Stimulated activated CD4-positive, alpha-beta T cell treated with anti-CD3 and anti-CD28 coated beads, Interleukin-15, amount 100 ng/mL, for 24 hours (primary cell): ENCODE data around the gene AMIGO1.

Experiments
- DNase-seq: peaks from one replicate; pipeline ENCODE4 v3.0.0-alpha.2; 2020

The AMIGO1 gene

DNA sequence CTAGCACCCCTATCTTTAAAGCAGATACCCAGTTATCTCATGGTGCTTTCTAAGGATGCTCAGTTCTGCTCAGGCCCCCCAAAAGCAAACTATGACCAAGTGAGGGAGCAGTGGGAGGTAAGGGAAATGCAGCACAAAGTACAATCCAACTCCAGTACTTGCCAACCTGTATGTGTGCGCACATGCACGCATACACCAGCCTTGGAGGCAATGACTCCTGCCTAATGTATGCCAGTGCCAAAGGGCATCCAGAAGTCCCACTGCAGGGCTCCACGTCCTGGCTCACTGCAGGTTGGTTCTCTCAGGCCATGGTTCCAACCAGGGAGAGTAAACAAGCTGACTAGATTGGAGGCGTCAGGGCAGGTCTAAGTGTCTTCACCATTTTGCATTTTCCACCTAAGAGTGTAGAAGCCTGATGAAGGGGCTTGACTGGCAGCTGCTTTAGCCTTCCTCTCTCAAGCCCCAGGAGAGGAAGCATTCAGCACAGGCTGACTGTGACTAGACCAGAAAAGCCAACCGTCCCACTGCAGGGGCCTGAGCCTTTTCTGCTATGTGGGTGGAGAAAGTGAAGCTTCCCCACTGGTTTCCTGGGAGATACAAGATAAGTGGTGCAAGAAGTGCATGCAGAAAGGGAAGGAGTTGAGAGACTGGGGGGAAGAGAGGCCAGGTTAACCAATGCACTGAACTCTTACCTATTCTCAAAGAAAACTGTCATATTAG is 7.7 kb downstream of the AMIGO1 start:
- no peak for DNase-seq

DNA sequence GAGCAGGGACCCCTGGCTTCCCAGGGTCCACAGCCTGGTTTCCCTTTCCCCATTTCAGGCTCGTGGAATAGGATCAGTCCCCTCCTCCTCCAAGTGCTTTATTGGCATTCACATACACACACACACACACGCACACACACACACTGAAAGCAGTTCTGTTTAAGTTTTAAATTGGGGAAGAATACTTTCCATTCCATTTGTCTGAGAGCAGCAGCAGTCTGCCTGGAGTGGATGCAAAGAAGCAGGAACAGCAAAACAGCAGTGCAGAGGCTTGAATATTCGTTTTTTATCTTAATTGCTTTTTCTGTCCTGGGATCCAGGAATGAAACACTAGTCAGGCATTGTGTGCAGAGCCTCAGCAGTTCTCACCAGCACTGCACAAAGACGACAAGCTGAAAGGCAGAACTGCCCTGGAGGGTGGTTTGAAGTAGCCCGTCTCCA is 8.6 kb downstream of the AMIGO1 start:
- no peak for DNase-seq

DNA sequence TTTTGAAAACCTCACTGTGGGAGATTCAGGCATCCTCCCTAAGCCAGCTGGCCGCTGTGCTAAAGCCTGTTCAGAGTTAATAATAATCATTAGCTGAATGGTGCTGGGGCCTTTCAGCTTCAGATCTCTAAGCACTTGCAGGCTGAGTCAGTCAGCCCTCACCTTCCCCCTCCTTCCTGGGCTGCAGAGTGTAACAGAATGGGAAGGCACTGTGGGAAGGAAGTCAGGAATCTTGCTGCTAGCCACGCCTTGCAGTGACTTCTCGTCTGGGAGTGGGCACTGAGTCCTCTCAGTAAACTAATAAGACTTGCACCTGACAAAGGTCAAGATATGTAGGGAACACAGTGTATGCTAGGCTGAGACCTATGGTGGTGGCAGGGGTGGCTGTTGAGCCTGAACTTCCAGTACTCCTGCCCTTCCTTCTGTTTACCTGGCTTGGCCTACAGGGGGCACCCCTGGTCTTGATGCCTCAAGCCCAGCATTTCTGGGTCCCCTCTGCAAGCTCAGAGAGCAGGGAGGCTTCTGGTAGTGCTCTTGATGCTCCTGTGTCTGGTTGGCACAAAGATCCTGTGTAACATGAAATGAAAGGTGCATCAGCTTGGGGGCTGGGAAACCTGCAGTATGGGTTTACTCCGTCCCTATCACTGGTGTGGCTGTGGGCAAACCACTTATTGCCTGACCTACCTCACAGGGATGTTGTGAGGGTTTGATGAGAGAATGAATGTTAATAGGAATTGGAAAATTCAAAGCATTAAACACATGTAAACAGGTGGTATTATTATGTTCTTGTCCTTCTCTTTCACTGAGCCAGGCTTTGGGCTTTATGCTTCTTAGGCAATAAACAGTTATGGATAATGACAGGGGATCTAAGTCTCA is 9.6 kb downstream of the AMIGO1 start:
- peak; percentile 75 for DNase-seq

DNA sequence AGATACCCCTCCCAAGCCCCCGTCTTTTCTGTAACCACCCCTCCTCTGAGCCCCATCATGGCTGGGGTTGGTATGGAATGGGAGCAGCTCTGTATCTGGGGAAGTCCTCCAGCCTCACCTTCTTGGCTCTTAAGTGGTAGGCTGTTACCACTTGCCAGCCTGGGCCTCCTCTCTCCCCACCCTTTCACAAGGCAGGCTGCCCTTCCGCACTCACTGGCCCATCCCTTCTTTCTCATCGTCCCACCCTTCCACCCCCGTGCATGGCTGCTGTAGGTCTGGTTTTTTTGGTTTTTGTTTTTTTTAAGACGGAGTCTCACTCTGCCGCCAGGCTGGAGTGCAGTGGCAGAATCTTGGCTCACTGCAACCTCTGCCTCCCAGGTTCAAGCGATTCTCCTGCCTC is 10.4 kb downstream of the AMIGO1 start:
- DNase-seq: no peak

DNA sequence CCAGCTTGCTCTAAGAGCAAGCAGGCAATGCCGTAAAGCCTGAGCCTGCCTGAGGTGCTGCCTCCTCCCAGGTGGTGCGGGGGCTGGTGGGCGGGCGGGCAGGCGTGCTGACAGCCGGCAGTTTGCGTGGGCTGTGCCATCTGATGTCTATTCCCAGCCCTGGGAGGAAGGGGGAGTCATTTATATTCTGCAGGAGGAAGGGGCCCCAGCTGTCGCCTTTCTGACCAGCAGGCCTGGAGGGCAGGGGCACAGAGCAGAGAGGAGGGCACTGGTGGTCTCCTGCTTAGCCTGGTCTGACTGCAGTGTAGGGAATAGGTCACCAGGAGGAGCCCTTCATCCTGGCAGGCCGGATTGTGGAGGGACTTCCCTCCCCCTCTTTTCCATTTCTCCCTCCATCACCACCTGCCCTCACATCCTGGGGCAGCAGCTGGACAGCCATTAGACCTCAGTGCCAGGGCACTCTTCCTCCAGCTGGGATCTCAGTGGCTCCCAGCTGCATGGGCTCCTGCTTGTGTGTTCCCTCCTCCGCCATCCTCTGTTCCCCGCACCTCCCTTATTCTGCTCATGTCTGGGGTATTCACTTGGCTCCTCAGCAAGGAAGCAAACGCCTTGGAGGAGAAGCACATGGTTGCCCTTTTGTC is 11.2 kb downstream of the AMIGO1 start:
- peak; percentile 43 for DNase-seq

DNA sequence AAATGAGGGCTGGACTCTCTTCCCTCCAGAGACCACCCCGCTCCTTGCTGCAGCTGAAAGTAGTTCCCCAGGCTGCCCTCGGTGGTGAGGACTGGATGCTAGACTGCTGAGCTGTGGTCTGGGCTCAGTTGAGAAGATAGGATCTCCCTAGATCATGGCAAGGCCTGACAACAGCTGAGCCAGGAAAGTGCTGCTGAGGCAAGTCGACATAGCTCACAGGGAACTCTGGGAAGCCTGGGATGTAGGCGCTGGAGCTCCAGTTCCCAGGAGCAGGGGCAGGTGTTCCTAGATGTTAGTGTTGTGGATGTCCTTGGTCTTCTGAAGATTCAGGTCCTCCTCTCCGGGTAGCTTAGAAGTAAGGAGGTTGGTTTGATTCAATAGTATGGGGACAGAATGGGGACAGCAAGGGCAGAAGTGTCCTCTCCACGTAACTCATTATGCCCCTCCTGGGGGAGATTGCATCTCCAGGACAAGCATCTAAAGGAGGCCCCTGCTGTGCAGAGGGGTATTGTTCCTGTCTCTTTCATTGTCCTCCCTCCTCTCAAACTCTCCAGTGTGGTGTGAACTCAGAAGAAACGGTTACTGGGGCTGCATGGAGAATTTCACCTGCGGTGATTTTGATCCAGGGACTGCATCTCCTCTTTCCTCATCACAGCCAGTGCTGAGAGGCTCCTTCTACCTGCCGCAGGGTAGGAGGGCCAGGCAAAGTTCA is 11.9 kb downstream of the AMIGO1 start:
- no peak for DNase-seq

DNA sequence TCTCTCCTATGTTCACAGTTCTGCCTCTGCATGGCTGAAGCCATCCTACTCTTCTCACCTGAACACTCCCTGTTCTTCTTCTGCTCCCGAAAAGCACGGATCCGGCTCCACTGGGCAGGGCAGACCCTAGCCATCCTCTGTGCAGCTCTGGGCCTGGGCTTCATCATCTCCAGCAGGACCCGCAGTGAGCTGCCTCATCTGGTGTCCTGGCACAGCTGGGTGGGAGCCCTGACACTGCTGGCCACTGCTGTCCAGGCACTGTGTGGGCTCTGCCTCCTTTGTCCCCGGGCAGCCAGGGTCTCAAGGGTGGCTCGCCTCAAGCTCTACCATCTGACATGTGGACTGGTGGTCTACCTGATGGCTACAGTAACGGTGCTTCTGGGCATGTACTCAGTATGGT is 13.8 kb downstream of the AMIGO1 start:
- no peak for DNase-seq

DNA sequence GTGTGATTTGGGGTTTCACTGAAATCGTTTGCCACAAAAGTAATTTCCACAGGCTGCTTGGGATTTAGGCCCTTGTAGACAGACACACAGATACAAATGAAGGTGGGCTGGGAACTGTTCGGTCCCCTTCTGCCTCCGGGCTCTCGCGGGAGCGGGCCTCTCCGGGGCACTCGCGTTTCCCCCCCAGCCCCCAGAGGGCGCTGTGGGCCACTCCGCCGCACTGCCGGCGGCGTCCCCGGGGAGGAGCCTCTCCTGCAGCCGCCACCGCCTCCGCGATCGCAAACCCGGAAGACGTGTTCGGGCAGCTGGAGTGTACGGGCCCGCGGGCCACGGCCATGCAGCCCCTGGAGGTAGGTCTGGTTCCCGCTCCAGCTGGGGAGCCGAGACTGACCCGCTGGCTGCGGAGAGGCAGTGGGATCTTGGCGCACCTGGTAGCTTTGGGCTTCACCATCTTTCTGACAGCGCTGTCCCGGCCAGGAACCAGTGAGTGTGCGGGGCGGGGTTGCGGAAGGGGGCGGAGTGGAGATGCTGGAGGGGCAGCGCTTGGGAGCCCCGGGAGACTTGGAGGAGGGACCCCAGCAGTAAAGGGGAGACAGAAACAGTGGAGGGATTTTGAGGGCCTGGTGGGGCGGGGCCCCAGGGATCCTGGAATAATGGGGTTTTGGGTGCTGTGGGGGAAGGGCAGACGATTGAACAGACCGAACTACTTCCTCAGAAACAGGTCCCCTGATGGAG is 15.6 kb downstream of the AMIGO1 start, which contains the start of gene CYB561D1:
Gene CYB561D1 (plus strand): TSS at position 290 of the 735 bp plus-strand sequence. CDS start 46 bp downstream, at position 336.
- peak; percentile 93 for DNase-seq

DNA sequence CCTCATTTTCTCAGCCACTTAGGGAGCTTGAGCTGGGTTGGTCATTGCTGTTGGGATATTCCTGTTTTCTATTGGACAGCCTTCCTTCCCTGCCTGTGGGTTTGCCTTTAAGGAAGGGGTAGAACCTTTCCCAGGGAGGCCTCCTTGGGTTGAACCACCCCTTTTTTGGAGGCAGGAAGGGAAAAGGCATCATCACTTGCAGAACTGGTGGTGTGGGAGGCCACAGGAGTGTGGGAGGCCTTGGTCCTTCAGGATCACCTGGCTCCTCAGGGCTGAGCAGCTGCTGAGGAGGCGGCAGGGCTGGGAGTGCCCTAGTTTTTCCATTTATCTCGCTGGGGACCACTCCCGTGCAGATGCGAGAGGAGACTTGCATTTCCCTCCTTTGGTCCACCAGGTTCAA is 16.3 kb downstream of the AMIGO1 start:
- DNase-seq: no peak

DNA sequence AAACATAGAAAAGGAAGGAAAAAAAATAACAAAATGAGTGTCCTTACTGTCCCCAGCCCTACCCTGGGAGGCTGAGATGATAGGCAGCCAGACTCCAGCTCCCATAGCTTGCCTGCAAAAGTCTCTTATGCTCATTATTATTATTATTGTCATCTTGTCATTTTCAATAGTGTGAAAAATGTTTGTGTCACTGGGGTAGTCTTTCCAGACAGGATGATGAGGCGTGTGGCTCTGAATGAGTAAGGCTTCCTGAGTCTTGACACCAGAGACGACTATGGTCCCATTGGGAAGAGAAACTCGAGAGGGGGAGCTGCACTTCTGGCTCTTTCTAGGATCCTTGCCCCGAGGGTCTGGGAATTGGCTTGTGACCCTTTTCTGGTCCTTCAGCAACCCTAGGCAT is 16.7 kb downstream of the AMIGO1 start:
- DNase-seq: no peak

DNA sequence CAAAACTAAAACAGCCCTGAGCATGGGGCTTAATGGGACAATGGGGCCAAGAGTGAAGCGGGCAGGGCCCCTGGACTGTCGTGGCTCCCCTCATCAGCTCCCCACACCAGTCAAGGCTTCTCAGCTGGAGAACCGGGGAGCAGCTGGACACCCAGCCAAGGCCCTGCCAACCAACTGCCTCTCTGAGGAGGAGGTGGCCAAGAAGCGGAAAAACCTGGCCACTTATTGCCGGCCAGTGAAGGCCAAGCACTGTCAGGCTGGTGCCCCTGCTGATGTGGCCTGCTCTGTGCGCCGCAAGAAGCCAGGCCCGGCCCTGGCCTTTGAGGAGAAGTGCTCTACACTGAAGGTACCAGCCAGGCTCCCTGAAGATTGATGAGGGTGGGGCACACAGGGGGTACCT is 18.2 kb downstream of the AMIGO1 start:
- DNase-seq: no peak

DNA sequence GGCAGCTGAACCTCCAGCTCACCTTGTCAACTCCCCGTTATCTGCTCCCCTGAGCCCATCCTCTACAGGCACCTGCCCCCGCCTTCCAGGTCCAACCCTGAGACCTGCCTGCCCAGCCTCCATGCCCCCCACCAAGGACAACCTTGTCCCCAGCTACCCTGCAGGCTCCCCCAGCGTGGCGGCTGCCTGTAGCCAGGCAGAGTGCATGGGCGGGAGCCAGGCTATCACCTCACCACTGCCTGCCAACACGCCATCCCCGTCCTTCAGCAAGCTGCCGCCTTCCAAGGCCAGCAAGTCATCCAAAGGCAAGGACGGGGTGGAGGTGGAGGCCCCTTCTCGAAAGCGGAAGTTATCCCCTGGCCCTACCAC is 18.6 kb downstream of the AMIGO1 start:
- DNase-seq: no peak

DNA sequence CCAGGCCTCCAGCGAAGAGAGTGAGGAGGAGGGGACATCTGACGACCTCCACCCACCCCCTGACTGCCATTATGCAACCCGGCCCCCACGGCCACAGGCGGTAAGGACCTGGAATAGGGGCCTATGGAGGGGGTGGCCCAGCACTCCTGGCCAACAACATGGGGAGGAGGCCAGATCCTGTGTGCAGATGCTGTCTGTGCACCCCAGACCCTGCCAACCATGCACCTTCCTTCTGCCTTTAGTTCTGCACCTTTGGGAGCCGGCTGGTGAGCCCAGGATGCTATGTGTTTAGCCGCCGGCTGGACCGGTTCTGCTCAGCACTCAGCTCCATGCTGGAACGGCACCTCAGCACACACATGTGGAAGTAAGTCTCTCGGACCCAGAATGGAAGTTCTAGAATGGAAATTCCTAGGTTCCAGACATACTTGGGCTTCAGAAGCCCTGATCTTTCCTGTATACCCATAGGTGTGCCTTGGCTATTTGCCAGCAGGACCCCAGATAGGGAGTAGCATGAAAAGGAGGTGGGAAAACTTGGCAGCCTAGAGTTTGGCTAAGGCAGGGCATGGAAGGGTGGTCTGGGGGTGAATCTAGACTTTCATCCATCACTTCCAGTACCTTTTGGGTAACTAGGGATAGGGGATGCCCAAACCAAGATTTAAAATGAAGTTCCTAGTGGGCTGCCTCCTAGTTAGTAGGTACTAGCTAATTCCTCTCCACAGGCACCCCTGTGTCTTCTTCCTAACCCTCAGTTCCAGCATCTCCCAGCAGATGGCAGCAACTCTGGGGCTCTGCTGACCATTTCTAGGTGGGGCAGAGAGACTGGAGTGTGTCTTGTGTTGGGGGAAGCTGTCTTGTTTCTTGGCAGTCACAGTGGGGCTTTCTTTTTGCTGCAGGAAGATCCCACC is 19.2 kb downstream of the AMIGO1 start:
- peak; percentile 78 for DNase-seq

DNA sequence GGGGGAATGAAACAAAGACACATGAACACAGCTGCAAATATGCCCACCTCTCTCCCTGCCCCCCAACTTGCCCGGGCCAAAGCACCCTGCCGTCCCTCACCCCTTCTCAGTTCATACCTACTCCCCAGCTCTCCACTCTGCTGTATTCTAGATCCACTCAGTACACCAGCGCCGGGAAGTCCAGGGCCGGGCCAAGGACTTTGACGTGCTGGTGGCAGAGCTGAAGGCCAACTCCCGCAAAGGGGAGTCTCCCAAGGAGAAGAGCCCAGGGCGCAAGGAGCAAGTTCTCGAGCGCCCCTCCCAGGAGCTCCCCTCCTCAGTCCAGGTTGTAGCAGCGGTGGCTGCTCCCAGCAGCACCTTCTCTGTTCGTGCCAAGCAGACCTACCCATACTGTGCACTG is 20.8 kb downstream of the AMIGO1 start:
- no peak for DNase-seq

DNA sequence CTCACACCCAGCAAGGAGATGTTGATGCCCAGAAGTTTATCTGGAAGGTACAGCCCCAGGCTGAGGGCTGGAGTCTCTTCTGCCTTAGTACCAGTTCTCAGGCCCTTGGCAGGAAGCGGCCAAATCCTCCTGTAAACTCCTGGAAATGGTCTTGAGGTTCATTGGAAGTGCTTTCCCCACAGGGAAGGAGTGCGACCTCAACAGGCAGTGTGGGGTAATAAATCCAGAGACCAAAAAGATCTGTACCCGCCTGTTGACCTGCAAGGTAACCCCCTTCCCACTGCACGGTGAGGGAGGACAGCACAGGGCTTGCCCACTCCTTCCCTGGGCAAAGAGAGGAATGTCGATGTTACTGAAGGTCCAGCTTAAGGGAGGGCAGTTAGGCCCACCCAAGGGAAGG is 21.3 kb downstream of the AMIGO1 start:
- DNase-seq: no peak

DNA sequence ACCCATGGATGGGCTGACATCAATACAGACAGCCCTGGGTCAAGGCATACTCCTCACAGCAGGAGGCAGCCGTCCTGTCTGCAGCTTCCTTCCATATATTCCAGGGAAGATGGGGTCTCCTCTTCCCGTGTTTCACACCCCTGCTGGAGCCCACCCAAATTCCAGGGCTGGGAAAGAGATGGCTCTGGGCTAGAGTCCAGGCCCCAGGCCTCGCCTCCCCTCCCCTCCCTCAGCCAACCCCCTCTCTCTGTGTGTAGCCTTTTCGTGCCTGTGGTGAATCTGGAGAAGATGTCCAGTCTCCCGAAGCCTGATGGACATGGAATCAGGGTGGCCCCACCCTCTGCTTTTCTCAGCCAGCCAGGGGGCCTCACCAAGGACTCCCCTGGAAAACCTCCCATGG is 22.3 kb downstream of the AMIGO1 start:
- no peak for DNase-seq

DNA sequence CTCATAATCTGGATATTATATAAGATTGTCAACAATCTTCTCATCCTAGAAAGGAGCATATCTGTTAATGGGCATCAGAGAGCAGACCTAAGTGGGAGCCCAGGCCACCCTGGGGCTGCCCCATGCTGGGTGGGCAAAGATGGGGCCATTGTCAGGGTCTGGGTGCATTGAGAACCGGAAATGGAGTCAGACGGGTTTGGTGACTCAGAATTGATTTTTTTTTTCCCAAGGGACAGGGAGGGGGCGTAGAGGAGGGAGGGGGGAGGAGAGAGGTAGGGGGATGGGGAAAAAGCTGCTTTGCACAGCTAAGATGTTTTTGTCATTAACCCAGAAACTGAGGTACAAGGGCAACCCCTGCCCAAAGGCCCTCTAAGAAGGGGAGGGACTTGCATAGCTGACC is 24.5 kb downstream of the AMIGO1 start:
- no peak for DNase-seq

DNA sequence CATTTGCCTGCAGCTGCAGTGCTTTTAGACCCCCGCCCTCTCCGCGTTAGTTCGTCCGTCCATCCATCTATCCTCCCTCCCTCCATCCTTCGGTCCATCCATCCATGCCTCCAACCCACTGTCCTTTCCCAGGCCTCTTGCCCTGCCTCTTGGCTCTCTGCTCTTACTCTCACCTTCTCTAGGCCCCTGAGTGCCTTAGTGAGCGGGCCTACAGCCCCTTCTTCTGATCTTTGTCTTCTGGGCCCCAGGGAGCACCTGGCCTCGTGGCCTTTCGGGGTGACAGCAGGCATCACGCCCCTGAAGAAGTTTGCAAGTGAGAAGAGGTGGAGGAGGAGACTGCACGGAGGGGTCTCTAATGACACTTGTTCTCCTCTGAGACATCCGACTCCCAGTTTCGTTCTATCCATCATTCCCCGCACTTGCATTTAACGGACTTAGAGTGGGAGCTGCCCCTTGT is 25.0 kb downstream of the AMIGO1 start:
- DNase-seq: peak; percentile 35

DNA sequence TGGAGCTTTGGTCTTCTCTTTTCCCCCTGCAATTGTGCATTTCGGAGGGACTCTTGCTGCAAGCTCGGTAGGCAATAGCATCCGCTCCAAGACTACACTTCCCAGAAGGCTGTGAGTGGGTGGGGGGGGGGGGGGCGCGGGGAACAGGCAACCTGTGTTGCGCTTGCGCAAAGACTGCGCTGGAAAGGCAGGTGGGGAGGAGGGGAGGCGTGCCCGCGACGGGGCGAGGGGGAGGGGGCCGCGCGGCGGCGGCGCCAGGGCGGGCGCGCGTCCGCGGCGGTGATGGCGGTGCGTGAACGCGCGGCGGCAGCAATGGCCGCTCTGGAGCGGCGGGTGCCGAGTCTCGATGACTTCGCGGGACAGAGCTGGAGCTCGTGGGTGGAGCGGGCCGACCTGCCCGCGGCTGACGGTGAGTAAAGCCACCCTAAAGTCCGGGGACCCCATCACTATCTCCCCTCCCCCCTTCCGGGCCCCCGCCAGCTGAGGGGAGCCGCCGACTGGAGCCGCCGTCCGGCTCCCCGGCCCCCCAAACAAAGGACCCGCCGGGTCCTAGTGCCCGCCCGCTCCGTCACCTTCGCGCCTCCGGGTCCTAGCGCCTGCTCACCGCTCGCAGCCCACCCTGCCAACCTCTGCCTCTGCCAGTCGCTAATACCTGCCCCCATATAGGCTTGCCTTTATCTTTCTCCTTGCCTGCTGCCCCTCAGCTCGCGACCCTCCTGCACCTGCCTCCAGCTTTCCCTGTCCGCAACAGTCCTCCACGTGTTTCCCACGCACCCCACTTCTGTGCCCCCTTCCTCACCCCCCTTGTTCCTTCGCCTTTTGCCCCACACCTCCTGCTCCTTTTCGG is 25.6 kb downstream of the AMIGO1 start, which contains the start of gene ATXN7L2:
Gene ATXN7L2 (plus strand): TSS at position 234 of the 847 bp plus-strand sequence. CDS start 49 bp downstream, at position 283.
- peak; percentile 92 for DNase-seq
